ENCODE data around the gene SEMA4C.

- TF ChIP-seq, protein P1, sequence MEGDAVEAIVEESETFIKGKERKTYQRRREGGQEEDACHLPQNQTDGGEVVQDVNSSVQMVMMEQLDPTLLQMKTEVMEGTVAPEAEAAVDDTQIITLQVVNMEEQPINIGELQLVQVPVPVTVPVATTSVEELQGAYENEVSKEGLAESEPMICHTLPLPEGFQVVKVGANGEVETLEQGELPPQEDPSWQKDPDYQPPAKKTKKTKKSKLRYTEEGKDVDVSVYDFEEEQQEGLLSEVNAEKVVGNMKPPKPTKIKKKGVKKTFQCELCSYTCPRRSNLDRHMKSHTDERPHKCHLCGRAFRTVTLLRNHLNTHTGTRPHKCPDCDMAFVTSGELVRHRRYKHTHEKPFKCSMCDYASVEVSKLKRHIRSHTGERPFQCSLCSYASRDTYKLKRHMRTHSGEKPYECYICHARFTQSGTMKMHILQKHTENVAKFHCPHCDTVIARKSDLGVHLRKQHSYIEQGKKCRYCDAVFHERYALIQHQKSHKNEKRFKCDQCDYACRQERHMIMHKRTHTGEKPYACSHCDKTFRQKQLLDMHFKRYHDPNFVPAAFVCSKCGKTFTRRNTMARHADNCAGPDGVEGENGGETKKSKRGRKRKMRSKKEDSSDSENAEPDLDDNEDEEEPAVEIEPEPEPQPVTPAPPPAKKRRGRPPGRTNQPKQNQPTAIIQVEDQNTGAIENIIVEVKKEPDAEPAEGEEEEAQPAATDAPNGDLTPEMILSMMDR (IDR thresholded peaks at IDR 0.05), result no peak
- TF ChIP-seq EZH2phosphoT487 (IDR thresholded peaks at IDR 0.05) (no peak), EZH2 (IDR thresholded peaks at IDR 0.05) (no peak)
Observed at GRCh38 chr2:96881349-96882195, 11.7 kb upstream of the SEMA4C start.

Measured in neural progenitor cell (in vitro differentiated cells).